Activated T-helper 1 cell treated with anti-CD3 and anti-CD28 coated beads, Interleukin-2, amount 50 U/mL, for 16 hours (primary cell): ENCODE results near the gene RNU2-1.
"Not testable (repeated sequence)": the region's sequence is repeated elsewhere in the genome, so short reads cannot be mapped to it uniquely, and the experiment has no call there.

Source experiments
- DNase-seq, 2 donors: peaks; one replicate each; pipeline ENCODE4 v3.0.0-alpha.2; 2020; ENCODE audit warnings: low read depth in 1 of 2, low spot score in 1 of 2

The RNU2-1 gene

GRCh38 chr17:43216762-43217613 lies 16.8 kb downstream of the RNU2-1 start:
- no peak for DNase-seq

GRCh38 chr17:43216369-43216761 lies 17.4 kb downstream of the RNU2-1 start:
- no peak for DNase-seq

- DNase-seq: no peak
These were observed 18.4 kb downstream of the RNU2-1 start for GRCh38 chr17:43215341-43215740.

- DNase-seq: no peak
These were observed 20.2 kb downstream of the RNU2-1 start for GRCh38 chr17:43213545-43213944.

GRCh38 chr17:43212641-43213490 lies 20.9 kb downstream of the RNU2-1 start:
- DNase-seq: no peak

- DNase-seq: peak; percentile 47 to 59
These were observed 22.0 kb downstream of the RNU2-1 start, which contains the start of gene TMEM106A for GRCh38 chr17:43211480-43212402. TSS of gene TMEM106A (plus strand) at chr17:43211875. CDS start at chr17:43213042, 1,167 bp downstream.

- no peak for DNase-seq
These were observed 22.7 kb downstream of the RNU2-1 start for GRCh38 chr17:43211123-43211479.

GRCh38 chr17:43210576-43210975 lies 23.2 kb downstream of the RNU2-1 start:
- DNase-seq: no peak

GRCh38 chr17:43203013-43203412 lies 30.8 kb downstream of the RNU2-1 start:
- DNase-seq: not testable (repeated sequence)

- DNase-seq: no peak
These were observed 33.6 kb downstream of the RNU2-1 start for GRCh38 chr17:43200127-43200526.

- no peak for DNase-seq
These were observed 34.1 kb downstream of the RNU2-1 start for GRCh38 chr17:43199633-43200032.

- DNase-seq: no peak
These were observed 40.5 kb downstream of the RNU2-1 start for GRCh38 chr17:43193251-43193650.

GRCh38 chr17:43186656-43187055 lies 47.1 kb downstream of the RNU2-1 start:
- DNase-seq: not testable (repeated sequence)

- DNase-seq: no peak
These were observed 49.9 kb downstream of the RNU2-1 start for GRCh38 chr17:43183921-43184320.
